GM12892 (cell line): ENCODE results near the gene LRP11.

Experiments used
- POLR2A ChIP-seq: IDR thresholded peaks from 2 replicates; pipeline ENCODE4 v1.6.1; 2011; ENCODE audit warnings: low read depth, low read length, control low read depth
- TAF1 ChIP-seq: IDR thresholded peaks from 2 replicates; pipeline ENCODE4 v1.6.1; 2011; ENCODE audit warnings: low read depth, mild to moderate bottlenecking, control low read depth, low read length, borderline replicate concordance

- TF ChIP-seq POLR2A (no peak), TAF1 (no peak)
Measured at GRCh38 chr6:149900620-149901443, 36.7 kb upstream of the LRP11 start.
